Brain microvascular endothelial cell (primary cell): ENCODE measurements around the gene DBP.

Source experiments
- DNase-seq: peaks from one replicate; pipeline ENCODE4 v3.0.0-alpha.2; 2020
- H3K27ac ChIP-seq: fragments of 250-450 bp; sonication (Bioruptor Pico); 2 replicates; pipeline ENCODE4 v1.5.1; 2020; ENCODE audit warnings: mild to moderate bottlenecking, moderate library complexity
- H3K27me3 ChIP-seq: fragments of 250-450 bp; sonication (Bioruptor Pico); replicated peaks from 2 replicates; pipeline ENCODE4 v1.5.1; 2020; ENCODE audit warnings: mild to moderate bottlenecking
- H3K36me3 ChIP-seq: fragments of 250-450 bp; sonication (Bioruptor Pico); replicated peaks from 2 replicates; pipeline ENCODE4 v1.5.1; 2020; ENCODE audit warnings: mild to moderate bottlenecking
- H3K4me3 ChIP-seq: 2 replicates; pipeline ENCODE4 v1.5.1; 2011; ENCODE audit warnings: low read depth, mild to moderate bottlenecking, control low read depth, low read length, moderate library complexity
- in situ Hi-C: cut with HindIII; loops from 2 replicates; pipeline ENCODE4 v1.10.0; 2017; ENCODE audit warnings: low sequenced_read_pairs, low pct_ligation_motif_present
- TF ChIP-seq, protein P1 (sequence below): IDR thresholded peaks from 2 replicates; pipeline ENCODE4 v1.5.1; 2011; ENCODE audit warnings: low read depth, mild to moderate bottlenecking, moderate library complexity, low read length, control low read depth, inconsistent platforms; ENCODE audit errors: missing control alignments

The DBP gene

DNA sequence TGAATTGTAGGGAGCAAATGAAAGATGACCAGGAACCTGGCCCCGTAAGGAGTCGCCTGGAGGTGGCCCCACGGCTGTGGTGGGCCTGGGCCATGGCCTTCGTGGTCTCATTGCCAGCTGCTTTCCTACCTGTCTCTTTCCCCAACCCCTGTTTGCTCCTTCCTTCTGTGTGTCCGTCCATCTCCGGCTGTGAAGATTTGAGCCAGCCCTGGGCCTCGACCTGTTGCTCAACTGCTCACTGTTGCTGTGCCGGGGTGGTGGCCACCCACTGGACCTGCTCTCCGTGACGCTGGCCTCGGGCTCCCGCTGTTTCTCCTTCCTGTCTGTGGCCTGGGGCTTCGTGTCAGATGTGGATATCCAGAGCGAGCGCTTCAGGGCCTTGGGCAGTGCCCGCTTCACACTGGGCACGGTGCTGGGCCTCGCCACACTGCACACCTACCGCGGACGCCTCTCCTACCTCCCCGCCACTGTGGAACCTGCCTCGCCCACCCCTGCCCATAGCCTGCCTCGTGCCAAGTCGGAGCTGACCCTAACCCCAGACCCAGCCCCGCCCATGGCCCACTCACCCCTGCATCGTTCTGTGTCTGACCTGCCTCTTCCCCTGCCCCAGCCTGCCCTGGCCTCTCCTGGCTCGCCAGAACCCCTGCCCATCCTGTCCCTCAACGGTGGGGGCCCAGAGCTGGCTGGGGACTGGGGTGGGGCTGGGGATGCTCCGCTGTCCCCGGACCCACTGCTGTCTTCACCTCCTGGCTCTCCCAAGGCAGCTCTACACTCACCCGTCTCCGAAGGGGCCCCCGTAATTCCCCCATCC is 8.5 kb downstream of the DBP start:
- DNase-seq: no peak
- TF ChIP-seq, protein P1, sequence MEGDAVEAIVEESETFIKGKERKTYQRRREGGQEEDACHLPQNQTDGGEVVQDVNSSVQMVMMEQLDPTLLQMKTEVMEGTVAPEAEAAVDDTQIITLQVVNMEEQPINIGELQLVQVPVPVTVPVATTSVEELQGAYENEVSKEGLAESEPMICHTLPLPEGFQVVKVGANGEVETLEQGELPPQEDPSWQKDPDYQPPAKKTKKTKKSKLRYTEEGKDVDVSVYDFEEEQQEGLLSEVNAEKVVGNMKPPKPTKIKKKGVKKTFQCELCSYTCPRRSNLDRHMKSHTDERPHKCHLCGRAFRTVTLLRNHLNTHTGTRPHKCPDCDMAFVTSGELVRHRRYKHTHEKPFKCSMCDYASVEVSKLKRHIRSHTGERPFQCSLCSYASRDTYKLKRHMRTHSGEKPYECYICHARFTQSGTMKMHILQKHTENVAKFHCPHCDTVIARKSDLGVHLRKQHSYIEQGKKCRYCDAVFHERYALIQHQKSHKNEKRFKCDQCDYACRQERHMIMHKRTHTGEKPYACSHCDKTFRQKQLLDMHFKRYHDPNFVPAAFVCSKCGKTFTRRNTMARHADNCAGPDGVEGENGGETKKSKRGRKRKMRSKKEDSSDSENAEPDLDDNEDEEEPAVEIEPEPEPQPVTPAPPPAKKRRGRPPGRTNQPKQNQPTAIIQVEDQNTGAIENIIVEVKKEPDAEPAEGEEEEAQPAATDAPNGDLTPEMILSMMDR: no peak
- Histone ChIP-seq H3K27ac (no peak overlapping the region), H3K4me3 (no peak overlapping the region), H3K27me3 (no peaks in the 10 kb centered on the region), H3K36me3 (no peaks in the 10 kb centered on the region)
- in situ Hi-C loops: no loop called here

DNA sequence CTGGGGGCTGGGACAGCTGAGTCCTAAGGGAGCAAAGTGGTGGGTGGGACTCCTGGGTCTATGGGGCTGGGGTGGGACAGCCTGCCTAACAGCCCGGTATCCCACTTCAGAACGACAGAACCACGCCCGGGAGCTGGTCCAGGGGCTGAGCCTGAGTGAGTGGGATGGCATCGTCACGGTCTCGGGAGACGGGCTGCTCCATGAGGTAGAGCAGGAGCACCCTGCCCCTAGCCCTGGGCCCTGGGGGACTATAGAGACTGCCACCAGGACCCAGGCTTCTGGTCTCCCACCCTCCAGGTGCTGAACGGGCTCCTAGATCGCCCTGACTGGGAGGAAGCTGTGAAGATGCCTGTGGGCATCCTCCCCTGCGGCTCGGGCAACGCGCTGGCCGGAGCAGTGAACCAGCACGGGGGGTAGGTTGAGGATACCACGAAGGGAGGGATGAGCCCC is 9.3 kb downstream of the DBP start:
- Histone ChIP-seq H3K36me3 (no peaks in the 10 kb centered on the region), H3K27ac (no peak overlapping the region), H3K4me3 (no peak overlapping the region), H3K27me3 (no peaks in the 10 kb centered on the region)
- in situ Hi-C loops: no loop called here
- TF ChIP-seq, protein P1: no peak
- no peak for DNase-seq

DNA sequence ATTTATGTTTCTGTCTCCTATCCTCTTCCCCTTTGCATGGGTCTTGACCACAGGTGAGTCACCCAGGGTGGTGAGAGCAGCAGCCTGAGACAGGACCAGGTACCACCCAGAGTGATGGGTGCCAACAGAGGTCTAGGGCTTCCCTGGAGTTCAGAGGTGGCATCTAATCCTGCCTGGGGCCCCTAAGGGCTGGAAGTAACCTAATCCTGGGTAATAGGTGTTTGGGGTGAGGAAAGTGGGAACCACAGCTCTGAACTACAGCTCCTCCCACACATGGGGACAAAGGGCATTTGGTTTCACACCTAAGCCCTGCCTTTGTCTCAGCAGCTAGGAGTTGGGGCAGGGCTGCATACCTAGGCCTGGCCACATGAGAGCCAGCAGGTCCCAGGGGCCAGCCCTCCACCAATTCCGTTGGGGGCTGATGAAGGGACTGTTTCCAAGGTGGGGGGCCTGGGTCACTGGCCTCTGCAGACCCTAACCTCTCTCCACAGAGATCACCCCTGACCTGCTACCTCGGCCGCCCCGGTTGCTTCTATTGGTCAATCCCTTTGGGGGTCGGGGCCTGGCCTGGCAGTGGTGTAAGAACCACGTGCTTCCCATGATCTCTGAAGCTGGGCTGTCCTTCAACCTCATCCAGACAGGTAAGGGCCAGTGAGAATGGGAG is 9.8 kb downstream of the DBP start:
- TF ChIP-seq, protein P1: no peak
- in situ Hi-C loops: no loop called here

DNA sequence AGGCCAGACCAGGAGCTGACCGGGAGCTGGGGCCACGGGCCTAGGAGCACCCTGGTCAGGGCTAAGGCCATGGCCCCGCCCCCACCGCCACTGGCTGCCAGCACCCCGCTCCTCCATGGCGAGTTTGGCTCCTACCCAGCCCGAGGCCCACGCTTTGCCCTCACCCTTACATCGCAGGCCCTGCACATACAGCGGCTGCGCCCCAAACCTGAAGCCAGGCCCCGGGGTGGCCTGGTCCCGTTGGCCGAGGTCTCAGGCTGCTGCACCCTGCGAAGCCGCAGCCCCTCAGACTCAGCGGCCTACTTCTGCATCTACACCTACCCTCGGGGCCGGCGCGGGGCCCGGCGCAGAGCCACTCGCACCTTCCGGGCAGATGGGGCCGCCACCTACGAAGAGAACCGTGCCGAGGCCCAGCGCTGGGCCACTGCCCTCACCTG is 11.3 kb downstream of the DBP start:
- in situ Hi-C loops: no loop called here
- Histone ChIP-seq H3K4me3 (no peak overlapping the region), H3K27me3 (no peaks in the 10 kb centered on the region), H3K27ac (no peak overlapping the region), H3K36me3 (no peaks in the 10 kb centered on the region)
- DNase-seq: no peak
- TF ChIP-seq, protein P1: no peak

More for the DNA sequence above, 9.8 kb downstream of the DBP start:
- H3K27me3 ChIP-seq: no peaks in the 10 kb centered on the region
- H3K27ac ChIP-seq: no peak overlapping the region
- no peak for DNase-seq
- no peaks in the 10 kb centered on the region for H3K36me3 ChIP-seq
- H3K4me3 ChIP-seq: no peak overlapping the region

DNA sequence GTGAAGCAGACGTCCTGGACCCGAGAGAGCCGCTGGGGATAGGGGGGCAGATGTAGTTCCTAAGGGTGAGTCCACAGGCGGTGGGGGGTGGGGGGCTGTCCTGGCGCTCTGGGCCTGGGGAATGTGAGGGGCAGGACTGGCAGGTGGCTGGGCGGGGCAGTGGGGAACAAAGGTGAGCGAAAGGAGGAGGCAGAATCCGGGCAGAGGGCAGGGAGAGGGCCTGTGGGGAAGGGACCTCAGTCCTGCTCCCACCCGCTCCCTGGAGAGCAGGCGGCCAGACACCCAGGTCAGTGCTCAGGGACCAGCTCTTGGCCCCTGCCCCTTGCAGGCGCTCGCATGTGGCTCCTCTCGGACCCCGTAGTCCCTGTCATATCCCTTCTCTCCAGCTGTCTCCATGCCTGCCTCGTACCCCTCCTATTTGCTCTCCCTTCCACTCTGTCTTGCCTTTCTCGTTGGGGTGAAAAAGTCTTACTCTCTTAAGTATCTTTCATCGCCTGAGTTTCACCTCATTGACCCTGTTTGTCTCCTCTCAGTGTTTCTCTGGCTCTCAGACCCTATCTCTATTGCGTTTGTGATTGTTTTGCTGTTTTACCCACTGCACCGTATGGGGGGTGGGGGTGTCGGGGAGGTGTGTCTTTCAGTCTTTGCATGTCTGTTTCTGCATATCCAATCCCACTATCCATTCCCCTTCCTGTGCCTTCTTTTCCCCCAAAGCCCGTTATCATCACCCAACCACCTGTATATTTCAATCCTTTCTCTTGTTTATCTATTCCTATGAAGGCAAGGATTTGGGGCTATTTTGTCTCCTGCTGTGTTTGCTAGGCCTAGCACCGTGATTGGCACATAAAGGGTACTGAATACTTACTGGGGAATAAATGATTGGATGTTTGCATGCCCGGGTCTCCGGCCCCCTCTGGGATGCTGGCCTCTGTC is 12.1 kb downstream of the DBP start:
- no peaks in the 10 kb centered on the region for H3K36me3 ChIP-seq
- peak overlapping the region; percentile 63 for H3K4me3 ChIP-seq
- in situ Hi-C loops: no loop called here
- no peak for DNase-seq
- TF ChIP-seq, protein P1: no peak
- no peaks in the 10 kb centered on the region for H3K27me3 ChIP-seq
- no peak overlapping the region for H3K27ac ChIP-seq
